Epithelial cell of esophagus (primary cell): ENCODE measurements around the gene EEPD1.

ENCODE experiments used
- DNase-seq: peaks from one replicate; pipeline ENCODE4 v3.0.0; 2010; ENCODE audit warnings: low read depth
- H3K4me3 ChIP-seq: 2 replicates; pipeline ENCODE4 v1.5.1; 2011; ENCODE audit warnings: mild to moderate bottlenecking, low read length, control low read depth
- TF ChIP-seq, protein P1 (sequence below): IDR thresholded peaks from 2 replicates; pipeline ENCODE4 v1.5.1; 2011; ENCODE audit warnings: low read depth, mild to moderate bottlenecking, low read length, control low read depth, inconsistent platforms; ENCODE audit not compliant: insufficient read depth; ENCODE audit errors: missing control alignments

EEPD1 gene

DNA sequence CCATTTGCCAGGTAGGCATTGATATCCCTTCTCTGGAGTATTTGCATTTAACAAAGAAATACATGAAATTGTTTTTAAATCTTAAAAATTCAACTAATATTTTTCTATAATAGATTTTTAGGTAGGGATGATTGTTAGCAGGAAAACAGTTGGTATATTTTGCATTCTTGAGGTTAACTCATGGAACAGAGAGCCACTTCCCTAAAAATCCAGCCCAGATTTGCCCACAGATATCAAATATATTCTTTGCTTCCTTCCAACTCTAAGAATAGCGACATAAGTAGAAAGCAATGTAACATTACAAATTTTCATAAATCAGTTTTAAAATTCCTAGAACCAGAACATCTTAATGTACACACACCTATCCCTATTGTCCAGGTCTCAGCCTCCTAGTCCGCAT is 191.6 kb downstream of the EEPD1 start:
- no peak for DNase-seq
- TF ChIP-seq, protein P1, sequence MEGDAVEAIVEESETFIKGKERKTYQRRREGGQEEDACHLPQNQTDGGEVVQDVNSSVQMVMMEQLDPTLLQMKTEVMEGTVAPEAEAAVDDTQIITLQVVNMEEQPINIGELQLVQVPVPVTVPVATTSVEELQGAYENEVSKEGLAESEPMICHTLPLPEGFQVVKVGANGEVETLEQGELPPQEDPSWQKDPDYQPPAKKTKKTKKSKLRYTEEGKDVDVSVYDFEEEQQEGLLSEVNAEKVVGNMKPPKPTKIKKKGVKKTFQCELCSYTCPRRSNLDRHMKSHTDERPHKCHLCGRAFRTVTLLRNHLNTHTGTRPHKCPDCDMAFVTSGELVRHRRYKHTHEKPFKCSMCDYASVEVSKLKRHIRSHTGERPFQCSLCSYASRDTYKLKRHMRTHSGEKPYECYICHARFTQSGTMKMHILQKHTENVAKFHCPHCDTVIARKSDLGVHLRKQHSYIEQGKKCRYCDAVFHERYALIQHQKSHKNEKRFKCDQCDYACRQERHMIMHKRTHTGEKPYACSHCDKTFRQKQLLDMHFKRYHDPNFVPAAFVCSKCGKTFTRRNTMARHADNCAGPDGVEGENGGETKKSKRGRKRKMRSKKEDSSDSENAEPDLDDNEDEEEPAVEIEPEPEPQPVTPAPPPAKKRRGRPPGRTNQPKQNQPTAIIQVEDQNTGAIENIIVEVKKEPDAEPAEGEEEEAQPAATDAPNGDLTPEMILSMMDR = no peak
- H3K4me3 ChIP-seq = no peak overlapping the region

DNA sequence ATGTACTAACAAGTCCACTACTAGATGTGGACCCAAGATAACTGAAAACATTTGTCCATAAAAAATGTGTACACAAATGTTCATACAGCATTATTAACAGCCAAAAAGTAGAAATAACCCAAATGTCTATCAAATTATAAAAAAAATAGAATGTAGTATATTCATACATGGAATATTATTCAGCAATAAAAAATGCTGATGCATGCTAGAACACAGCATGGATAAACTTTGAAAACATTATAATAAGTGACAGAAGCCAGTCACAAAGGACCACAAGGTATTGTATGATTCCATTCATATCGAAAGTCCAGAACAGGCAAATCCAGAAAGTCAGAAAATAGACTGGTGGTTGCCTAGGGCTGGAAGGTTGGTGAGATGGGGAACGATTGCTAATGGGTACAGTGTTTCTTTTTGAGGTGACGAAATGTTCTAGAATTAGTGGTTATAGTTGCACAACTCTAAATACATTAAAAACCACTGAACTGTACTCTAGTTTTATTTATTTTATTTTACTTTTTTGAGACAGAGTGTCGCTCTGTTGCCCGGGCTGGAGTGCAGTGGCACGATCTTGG is 193.3 kb downstream of the EEPD1 start:
- TF ChIP-seq, protein P1 = no peak

GRCh38 chr7:36348256-36348655 is 195.2 kb downstream of the EEPD1 start:
- no peak for DNase-seq
- no peak overlapping the region for H3K4me3 ChIP-seq
- TF ChIP-seq, protein P1 = no peak

More for the DNA sequence above, 193.3 kb downstream of the EEPD1 start:
- no peak overlapping the region for H3K4me3 ChIP-seq
- DNase-seq = peak; percentile 59

GRCh38 chr7:36348771-36349170 is 195.7 kb downstream of the EEPD1 start:
- no peak for DNase-seq
- TF ChIP-seq, protein P1 = no peak
- H3K4me3 ChIP-seq = no peak overlapping the region

DNA sequence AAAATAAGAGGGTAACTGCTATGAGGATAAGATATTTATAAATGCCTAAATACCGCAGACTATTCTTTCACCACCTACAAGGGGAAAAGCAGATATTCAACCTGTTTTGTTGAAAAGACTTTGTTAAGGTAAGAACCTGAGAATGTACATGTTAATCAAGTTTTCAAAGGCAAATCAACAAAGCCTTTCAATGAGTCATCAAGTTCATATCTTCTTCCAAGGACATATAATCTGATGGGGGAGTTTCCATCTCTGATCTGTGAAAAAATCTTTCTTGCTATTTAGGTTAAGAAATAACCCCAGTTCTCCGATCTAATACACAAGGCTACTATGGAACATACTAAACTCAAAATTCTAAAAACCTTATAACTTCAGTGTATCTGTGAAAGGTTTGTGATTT is 196.6 kb downstream of the EEPD1 start:
- TF ChIP-seq, protein P1 = no peak
- no peak overlapping the region for H3K4me3 ChIP-seq
- no peak for DNase-seq
